NCI-H1436 (cell line): Measurements from ENCODE around the gene KIF26B.
"Not testable (repeated sequence)": the region's sequence is repeated elsewhere in the genome, so short reads cannot be mapped to it uniquely, and the experiment has no call there.

Source experiments
- DNase-seq: peaks from one replicate; lab custom pipeline; 2025; lab: John Stamatoyannopoulos, UW

KIF26B gene

GRCh38 chr1:245700631-245701030 is 545.8 kb downstream of the KIF26B start:
- no peak for DNase-seq

- no peak for DNase-seq
These were observed 546.8 kb downstream of the KIF26B start for GRCh38 chr1:245701631-245702030.

GRCh38 chr1:245702346-245702745 is 547.6 kb downstream of the KIF26B start:
- DNase-seq = no peak

- no peak for DNase-seq
These were observed 549.6 kb downstream of the KIF26B start for GRCh38 chr1:245704341-245704740.

- DNase-seq = no peak
These were observed 550.0 kb downstream of the KIF26B start for GRCh38 chr1:245704765-245705164.

- no peak for DNase-seq
These were observed 553.2 kb downstream of the KIF26B start for GRCh38 chr1:245707941-245708340.

- no peak for DNase-seq
These were observed 556.4 kb downstream of the KIF26B start for GRCh38 chr1:245710961-245711903.

- not testable (repeated sequence) for DNase-seq
These were observed 559.2 kb downstream of the KIF26B start for GRCh38 chr1:245714027-245714426.

GRCh38 chr1:245715291-245715701 is 560.5 kb downstream of the KIF26B start:
- DNase-seq = peak; percentile 35

GRCh38 chr1:245715970-245716369 is 561.2 kb downstream of the KIF26B start:
- DNase-seq = no peak

GRCh38 chr1:245716561-245716960 is 561.8 kb downstream of the KIF26B start:
- no peak for DNase-seq

- DNase-seq = no peak
These were observed 562.8 kb downstream of the KIF26B start for GRCh38 chr1:245717611-245718010.

GRCh38 chr1:245718123-245718522 is 563.3 kb downstream of the KIF26B start:
- no peak for DNase-seq

GRCh38 chr1:245718951-245719350 is 564.2 kb downstream of the KIF26B start:
- no peak for DNase-seq

GRCh38 chr1:245721488-245721887 is 566.7 kb downstream of the KIF26B start:
- DNase-seq = no peak

- not testable (repeated sequence) for DNase-seq
These were observed 573.2 kb downstream of the KIF26B start for GRCh38 chr1:245728035-245728434.

GRCh38 chr1:245730801-245731200 is 576.0 kb downstream of the KIF26B start:
- no peak for DNase-seq

- not testable (repeated sequence) for DNase-seq
These were observed 585.6 kb downstream of the KIF26B start for GRCh38 chr1:245740336-245740735.

GRCh38 chr1:245742896-245743295 is 588.1 kb downstream of the KIF26B start:
- DNase-seq = no peak

- no peak for DNase-seq
These were observed 593.5 kb downstream of the KIF26B start for GRCh38 chr1:245748240-245748639.

- no peak for DNase-seq
These were observed 593.9 kb downstream of the KIF26B start for GRCh38 chr1:245748646-245749045.

- no peak for DNase-seq
These were observed 594.3 kb downstream of the KIF26B start for GRCh38 chr1:245749053-245749452.

GRCh38 chr1:245750261-245750660 is 595.5 kb downstream of the KIF26B start:
- DNase-seq = no peak

GRCh38 chr1:245751116-245751515 is 596.3 kb downstream of the KIF26B start:
- no peak for DNase-seq
